HS-5 (cell line): ENCODE data around the gene BABAM2.
"Not testable (repeated sequence)": the region's sequence is repeated elsewhere in the genome, so short reads cannot be mapped to it uniquely, and the experiment has no call there.

Experiments
- DNase-seq: peaks from one replicate; pipeline ENCODE4 v3.0.0-alpha.2; 2012; ENCODE audit warnings: low read depth

The BABAM2 gene

DNA sequence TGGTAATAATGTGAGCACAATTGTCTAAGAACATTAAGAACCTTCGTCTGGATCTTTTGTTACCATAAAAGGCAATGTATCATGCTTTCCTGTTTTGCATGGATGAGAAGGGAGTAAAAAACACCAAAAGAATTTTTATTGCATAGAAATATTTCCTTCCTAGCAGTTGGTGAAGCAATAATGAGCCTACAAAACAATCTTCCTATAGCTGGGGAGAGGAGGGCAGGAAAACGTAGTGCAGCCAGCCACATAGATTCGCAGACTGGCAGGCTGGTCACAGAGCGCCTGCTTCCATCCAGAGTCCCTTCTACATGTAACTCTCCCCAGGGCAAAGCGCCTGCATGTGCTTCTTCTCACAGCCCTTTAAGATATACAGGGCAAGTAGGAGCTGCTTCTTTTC lies 190.4 kb downstream of the BABAM2 start:
- no peak for DNase-seq

DNA sequence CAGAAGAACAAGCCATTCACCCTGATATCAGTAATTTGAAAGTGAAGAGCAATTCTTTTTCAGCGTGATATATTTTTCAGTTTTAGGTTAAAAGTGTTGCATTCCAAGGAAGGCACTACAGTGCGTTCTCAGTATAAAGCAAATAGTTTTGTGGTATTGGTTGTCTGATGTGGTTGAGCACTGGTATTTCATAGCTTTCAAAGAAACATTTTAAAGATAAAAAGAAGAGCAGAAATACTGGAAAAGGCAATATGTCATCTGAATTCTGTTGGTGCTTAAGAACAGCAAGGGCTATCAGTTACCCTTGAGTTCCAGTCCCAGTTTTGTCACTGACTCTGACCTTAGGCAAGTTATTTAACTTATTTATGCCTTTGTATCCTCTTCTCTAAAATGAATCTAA lies 191.6 kb downstream of the BABAM2 start:
- no peak for DNase-seq

DNA sequence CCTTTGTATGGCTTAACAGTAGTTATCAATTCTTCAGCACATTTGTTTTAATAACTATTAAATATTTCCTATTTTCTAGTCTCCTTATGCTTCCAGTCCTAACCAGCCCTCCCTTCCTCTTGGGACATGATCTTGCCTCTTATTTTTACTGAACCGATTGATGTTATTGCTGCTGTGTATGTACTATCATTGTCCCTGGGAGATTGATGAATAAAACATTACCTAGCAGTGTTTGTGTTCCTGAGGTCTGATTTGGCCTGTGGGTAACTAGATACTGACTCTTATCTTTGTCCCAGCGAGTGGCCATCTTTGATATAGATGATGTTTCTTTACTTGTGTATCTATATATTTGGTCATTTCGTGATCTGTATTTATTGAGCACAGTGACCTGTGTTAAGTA lies 192.9 kb downstream of the BABAM2 start:
- DNase-seq = no peak

DNA sequence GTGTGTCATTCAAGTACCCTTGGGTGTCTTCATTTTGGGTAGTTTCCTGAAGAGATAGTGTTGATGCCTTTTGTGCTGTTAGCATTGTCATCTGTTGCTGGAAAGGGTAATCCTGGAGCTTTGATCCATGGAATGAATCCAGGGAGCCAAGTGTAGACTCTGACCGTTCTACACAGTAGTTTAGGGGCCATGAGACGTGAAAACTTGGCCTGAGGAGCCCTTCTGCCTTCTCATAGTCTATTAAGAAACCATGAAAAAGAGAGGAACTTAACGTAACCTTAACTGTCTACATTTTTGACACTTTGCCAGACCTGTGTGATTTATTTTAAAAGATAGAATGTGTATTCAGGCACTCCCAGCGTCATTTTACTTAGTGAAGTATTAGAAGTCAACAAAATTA lies 194.0 kb downstream of the BABAM2 start:
- no peak for DNase-seq

DNA sequence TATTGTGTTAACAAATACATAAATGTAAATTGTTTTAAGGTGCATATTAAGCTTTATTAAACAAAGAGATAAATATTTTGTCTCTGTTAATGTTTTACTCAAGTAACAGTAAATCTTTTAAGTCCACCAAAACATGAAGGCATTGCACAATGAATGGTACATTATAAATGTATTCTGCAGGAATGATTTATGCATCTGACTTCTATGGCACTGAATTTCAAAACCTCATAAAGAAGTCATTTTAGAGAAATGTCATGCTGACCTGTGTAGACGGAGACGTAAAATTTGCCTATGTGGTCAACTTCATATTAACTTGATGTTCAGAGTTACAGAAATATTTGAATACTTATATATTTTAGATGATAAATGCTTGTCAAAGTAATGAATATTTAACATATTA lies 194.7 kb downstream of the BABAM2 start:
- DNase-seq = no peak

DNA sequence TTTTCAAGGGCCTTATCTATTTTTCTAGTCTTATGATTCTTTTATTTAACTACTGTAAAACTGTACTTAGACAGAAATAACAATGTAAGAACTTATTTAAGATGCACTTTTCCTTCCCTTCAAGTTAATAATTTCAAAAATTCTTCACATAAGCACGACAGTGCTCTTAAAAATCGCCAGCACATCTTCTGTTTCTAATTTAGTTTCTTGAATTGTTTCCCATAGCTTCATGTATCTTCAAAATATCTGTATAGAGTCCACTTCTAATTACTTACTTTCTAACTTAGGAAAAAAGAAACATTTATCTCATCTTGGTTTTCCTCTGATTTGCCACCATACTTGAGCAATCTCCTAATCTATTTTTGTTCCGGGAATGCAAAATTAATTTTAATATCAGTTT lies 196.1 kb downstream of the BABAM2 start:
- no peak for DNase-seq

DNA sequence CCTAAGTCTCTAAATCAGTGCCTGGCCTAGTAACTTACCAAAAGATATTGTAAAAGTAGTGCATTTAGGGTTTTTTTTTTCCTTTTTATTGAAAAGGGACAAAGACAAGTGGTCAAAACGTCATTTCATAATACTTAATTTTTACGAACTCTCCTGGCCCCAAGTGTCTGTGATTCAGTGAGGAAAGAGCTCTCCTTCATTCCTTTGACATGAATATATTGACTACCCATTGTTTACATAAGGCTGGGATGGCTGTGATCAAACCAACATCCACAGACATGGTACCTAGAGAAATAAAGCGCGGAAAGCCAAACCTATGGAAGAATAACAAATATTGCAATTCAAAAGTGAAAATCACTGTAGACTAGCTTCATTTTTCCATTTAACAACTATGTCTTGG lies 198.4 kb downstream of the BABAM2 start:
- peak; percentile 56 for DNase-seq

DNA sequence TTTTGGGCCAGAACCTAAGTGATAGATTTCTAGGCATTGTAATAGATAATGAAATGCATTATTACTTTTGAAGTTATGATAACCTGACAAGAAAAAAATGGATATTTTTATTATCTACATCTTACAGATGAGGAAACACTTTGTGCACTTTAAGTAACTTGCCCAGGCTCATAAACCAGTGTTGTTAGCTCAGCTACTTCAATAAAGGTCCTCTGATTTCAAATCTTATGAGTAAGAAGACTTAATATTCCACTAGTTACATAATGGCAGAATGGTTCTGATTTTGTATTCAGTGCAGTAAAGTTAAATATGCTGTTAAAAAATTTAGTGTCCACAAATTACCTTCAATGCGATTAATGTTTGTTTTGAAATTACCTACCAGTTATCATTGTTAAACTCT lies 199.0 kb downstream of the BABAM2 start:
- DNase-seq = no peak

DNA sequence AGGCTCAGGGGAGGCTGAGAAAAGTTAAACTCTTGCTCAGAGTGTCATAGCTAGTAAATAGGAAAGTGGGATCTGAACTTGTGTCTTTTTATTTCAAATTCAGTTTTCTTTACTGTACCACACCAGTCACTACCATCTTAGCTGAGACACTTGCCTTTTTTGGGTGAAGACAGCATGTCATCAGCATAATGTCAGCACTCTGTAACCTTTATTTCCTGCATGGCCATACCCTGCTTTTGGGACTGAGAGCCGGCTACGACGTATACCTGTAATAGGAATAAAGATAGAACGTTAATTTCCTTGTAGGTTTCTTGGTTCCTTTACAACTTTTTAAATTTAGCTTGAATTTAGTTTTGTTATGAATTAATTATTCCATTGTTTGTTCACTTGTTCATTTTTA lies 202.8 kb downstream of the BABAM2 start:
- DNase-seq = no peak

DNA sequence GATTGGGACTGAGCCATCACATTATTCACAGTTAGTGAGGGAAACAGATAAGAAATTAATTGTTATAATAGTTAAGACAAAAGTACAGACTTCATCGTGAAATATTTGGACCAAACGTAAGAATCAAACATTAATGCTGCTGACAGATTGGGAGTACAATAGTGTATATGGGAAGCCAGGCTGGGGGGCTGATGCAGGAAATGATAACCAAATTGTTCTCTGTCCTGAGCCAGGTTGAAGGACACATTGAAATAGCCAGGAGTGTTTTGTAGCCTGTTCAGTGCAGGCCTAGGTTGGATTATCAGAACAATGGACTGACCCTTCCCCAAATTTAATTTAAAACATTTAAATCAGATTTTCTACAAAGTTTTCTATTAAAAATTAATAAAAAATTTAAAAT lies 203.2 kb downstream of the BABAM2 start:
- DNase-seq = no peak

DNA sequence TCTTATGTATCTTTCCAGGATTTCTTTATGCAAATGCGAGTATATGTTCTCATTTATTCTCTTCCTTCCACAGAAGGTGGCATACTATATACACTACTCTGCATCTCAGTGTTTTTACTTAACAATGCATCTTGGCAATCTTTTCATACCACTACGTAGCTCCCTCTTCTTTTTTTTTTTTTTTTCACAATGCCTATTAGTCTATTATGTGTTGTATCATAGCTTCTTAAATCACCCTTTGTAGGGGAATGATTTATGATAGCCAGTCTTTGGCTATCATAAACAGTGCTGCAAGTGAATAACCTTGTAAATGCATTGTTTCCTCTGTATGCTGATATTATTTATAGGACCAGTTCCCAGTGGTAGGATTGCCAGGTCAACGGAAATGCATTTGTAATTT lies 204.2 kb downstream of the BABAM2 start:
- DNase-seq = no peak

DNA sequence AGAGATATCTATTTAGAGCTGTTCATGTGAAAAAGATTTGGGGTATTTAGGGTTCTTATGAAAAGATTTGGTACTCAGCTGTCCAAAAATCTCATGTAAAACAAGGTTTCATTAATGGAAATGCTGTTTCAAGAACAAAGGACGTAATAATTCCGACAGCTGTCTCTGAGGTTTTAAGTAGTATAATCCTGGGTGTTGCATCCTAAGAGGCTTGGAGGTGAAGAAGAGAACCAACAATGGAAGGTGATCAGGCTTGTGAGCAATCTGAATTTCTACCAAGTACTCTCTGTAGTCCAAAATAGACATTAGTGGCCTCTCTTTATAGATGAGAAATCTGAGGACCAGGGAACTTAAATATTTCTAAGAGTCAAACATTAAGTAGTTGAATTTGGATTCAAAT lies 205.1 kb downstream of the BABAM2 start:
- DNase-seq = no peak

DNA sequence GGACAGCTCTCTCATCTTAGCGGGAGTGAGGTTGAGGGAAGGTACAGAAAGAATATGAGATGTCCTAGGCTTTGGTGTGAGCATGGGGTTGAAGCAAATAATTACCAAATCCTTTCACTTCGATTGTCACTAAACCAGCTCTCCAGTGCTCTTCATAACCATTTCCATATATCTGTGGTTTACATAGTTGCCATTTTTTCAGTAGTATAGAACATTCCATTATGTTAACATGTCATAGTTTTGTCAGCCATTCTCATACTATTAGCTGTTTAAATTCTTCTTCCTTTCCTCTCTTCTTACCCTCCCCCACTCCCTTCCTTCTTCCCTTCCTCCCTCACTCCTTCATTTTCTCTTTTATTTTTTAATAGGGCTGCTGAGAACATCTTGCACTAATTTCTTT lies 205.9 kb downstream of the BABAM2 start:
- no peak for DNase-seq

DNA sequence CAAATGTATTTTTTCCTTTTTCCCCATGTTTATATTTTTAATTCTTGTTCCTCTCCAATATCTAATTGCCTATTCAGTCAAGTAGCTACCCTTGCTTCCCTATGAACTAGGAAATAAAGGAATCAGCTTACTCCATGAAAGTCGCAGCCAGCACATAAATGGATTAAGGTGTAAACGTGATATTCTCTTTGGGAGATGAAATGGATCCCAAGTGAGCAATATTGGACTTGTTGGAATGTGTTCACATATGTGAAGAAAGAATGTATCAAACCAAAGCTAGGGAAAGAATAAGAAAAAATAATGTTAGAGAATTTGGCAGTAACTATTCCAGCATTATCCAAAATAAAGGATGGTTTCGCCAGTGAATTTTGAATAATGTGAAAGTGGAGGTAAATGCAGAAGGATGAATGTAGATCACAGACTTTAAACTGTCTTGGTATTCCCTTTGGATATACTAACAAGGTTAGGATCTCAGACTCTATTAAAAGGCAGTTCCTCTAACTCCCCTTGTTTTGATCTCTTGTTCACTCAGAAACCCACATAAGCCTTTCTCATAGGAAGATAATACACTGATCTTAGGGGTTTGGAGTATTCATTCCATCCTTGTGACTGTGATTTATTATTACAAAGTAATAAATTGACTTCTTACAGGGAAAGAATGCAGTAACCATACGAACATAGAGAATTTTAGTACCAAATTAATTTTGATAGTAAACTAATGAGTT lies 208.1 kb downstream of the BABAM2 start:
- no peak for DNase-seq

DNA sequence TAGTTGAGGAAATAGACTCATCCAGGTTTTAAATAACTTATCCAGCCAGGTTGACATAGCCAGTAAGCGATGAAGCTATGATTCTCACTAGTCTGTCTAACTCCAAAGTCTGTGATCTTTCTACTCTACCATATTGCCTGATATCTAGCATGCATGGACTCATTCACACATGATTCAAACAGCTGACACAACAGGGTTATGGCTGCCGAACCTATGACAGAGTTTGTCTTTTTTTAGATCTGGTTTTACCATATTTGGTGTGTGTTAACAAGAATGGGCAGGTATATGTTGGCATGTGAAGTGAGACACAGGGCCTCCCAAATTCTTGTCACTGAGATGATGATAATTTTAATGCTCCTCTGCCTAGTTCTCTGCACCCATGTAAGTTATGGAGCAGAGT lies 210.6 kb downstream of the BABAM2 start:
- no peak for DNase-seq

DNA sequence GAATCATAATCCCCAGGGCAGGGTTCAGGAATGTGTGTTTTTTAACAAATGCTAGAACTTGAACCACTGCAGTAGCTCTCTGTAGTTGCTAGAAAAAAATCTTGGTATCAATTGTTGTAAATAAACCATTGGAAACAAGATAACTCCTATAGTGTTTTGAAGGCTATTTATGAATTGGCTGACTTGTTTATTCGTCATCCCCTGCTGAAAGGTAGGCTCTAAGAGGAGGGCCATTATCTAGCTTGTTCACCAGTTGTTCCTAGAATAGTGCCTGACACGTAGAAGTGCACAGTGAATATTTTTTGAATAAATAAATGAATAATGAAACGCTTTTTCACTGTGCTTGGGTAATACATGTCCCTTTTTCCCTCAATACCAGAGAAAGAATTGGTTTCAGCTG lies 211.4 kb downstream of the BABAM2 start:
- no peak for DNase-seq

DNA sequence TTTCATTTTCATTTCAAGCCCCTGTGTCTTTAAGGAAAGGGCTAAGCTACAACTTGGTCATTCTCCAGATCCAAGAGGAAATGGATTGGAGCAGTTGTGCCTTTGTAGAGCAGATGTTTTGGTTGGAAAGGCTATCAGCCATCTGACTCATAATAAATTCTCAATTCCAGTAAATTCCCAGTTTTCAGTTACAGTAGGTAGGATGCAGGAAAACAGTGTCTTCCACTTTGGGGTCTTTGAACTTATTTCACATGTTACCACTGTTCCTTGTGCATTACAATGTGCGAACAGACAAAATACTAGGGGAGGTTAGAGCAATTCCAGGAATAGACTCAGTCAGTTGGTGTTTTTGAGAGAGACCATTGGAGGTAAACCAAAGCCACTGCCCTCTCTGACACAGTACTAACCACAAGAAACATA lies 211.9 kb downstream of the BABAM2 start:
- peak; percentile 56 for DNase-seq

DNA sequence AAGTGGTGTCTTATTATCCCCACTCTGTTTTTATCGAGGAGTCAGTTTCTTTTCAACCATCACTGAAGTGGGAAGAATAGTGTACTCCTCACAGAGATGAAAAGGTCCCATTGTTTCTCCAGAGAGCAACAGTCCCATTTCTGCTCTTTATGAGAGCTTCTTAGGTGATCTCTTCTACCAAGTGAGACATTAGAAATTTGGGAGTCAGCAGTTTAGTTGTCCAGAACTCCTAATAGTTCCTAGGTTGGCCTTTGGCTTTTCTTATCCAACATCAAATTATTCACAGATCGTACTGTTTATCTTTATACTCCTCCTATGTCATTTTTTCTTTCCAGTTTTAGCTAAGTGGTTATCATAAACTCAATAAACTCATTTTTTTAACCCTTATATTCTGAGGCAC lies 213.1 kb downstream of the BABAM2 start:
- no peak for DNase-seq

DNA sequence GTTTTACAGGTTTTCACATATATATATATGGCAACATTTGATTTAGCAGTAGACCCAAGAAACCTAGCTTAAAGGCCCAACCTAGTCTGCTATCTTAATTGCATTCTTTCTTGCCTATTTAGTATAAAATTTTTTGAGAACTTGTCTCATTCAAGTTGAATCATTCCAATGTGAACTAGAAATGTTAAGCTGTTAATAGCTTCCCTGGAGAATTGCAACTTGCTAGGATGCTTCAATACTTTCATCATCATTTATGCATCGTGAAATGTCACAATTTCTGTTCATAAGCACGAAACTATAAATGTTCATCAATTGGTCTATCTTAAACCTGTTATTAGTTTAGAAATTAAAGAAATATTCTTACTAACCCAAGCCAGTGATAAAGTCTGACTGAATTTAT lies 217.6 kb downstream of the BABAM2 start:
- no peak for DNase-seq

DNA sequence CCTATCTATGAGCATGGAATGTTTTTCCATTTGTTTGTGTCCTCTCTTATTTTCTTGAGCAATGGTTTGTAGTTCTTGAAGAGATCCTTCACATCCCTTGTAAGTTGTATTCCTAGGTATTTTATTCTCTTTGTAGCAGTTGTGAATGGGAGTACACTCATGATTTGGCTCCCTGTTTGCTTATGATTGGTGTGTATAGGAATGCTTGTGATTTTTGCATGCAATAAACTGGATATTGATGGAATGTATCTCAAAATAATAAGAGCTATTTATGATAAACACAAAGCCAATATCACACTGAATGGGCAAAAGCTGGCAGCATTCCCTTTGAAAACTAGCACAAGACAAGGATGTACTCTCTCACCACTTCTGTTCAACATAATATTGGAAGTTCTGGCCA lies 223.2 kb downstream of the BABAM2 start:
- DNase-seq = not testable (repeated sequence)

DNA sequence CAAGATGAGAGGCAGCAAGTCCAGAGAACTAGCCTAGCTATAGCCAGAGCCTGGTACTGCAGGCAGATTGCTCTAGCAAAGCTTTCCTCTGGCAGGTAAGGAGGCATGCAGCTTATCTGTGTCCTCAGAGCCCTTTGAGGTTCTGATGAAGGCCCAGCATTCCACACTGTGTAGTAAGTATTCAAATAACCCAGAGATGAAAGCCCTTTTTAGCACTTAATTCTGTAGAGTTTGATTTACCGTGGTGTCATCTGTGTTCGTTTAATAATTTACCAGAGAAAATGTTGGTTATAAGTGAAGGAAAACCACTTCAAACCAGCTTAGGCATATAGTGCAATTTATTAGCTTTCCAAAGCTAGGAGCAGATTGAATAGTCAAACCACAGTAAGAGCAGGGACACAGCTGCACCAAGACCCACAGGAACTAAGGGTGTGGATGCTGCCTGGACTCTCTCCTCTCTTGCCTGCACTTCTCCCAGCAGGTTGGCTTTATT lies 226.6 kb downstream of the BABAM2 start:
- DNase-seq = no peak

DNA sequence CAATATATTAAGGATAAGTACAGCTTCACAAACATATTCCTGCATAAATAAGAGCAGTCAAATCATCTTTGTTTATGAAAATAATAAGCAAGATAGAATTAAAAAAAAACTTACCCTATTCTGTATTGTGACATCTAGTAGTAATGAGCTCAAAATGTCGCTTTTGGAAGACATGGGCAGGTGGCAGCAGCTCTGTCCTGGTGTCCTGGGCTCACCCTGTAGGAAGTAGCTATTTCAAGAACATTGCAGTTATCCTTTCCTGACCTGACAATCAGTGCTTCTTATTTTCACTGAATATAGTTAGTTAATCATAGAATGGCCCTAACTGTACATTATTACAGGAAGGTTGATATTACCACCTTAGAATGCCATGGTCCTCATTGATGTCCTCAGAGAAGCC lies 229.1 kb downstream of the BABAM2 start:
- no peak for DNase-seq

DNA sequence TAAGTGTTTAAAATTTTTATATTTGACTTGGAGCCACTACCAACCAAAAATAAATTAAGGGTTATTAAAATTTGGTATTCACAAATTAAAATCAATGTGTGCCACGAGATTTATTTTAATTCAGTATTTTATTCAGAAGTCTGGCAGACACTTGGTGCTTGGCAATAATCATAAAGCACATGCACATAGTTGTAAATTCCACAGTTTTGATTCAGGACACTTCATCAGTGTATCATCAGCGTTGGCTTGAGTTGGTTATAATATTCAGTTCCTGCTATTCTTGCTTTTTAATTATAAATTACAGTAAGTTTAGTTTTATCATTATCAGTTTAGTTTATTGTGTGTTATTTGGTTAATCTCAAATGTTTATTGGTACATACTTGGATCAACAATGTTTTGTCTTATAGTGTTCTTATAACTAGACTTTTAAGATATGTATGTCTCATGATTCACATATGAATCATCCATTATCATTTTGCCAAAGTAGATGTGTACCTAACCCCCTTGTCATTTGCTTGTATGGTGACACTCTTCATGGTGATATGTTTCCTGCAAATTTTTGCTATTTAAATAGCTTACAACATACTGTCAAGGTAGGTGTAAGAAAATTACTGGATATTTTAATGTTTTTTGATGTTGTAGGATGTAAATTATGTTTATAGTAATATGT lies 237.9 kb downstream of the BABAM2 start:
- peak; percentile 49 for DNase-seq
